Fibroblast of lung (primary cell): ENCODE results near the gene SLC38A2. TPM values are rescaled to one million over a fixed set of nuclear protein-coding genes. Genes with fewer than 3 reads are reported as not detected.

ENCODE experiments used
- DNase-seq, 2 donors: peaks; one replicate each; pipeline versions ENCODE4 v3.0.0 to v3.0.0-alpha.2; 2010; ENCODE audit warnings: low read depth in 2 of 2
- H2AFZ ChIP-seq: 2 replicates; pipeline ENCODE4 v1.5.1; 2012; ENCODE audit warnings: low read length, control low read depth, inconsistent platforms
- H3K27ac ChIP-seq: 2 replicates; pipeline ENCODE4 v1.5.1; 2011; ENCODE audit warnings: low read length, control low read depth; ENCODE audit not compliant: insufficient read depth
- H3K27me3 ChIP-seq: 2 replicates; pipeline ENCODE4 v1.5.1; 2011; ENCODE audit warnings: mild to moderate bottlenecking, low read length; ENCODE audit not compliant: control insufficient read depth, insufficient read depth
- H3K36me3 ChIP-seq: 2 replicates; pipeline ENCODE4 v1.5.1; 2011; ENCODE audit warnings: low read length; ENCODE audit not compliant: control insufficient read depth, insufficient read depth
- H3K4me1 ChIP-seq: 2 replicates; pipeline ENCODE4 v1.5.1; 2011; ENCODE audit warnings: low read length; ENCODE audit not compliant: control insufficient read depth, insufficient read depth; ENCODE audit errors: extremely low read depth
- H3K4me2 ChIP-seq: 2 replicates; pipeline ENCODE4 v1.5.1; 2011; ENCODE audit warnings: low read length, control low read depth; ENCODE audit not compliant: insufficient read depth; ENCODE audit errors: extremely low read depth
- H3K4me3 ChIP-seq, 4 experiments: fragments of 200-600 bp in 1 of 4; sonication (generic) in 1 of 4; replicated peaks in 1 of 4; 2 replicates each; pipeline ENCODE4 v1.5.1; 2011 to 2016; ENCODE audit warnings: low read length in 4 of 4, low read depth in 3 of 4, mild to moderate bottlenecking in 3 of 4, control low read depth in 2 of 4, inconsistent platforms in 1 of 4, mixed read lengths in 1 of 4; ENCODE audit not compliant: insufficient read depth in 1 of 4; ENCODE audit errors: control extremely low read depth in 1 of 4
- H3K79me2 ChIP-seq: 2 replicates; pipeline ENCODE4 v1.5.1; 2012; ENCODE audit warnings: mild to moderate bottlenecking, low read length, inconsistent platforms; ENCODE audit not compliant: control insufficient read depth, insufficient read depth
- H3K9ac ChIP-seq: 2 replicates; pipeline ENCODE4 v1.5.1; 2011; ENCODE audit warnings: mild to moderate bottlenecking, low read length, control low read depth; ENCODE audit not compliant: insufficient read depth
- H3K9me3 ChIP-seq: 2 replicates; pipeline ENCODE4 v1.5.1; 2012; ENCODE audit warnings: low read depth, low read length; ENCODE audit not compliant: control insufficient read depth, insufficient read depth
- H4K20me1 ChIP-seq: 2 replicates; pipeline ENCODE4 v1.5.1; 2011; ENCODE audit warnings: low read length; ENCODE audit not compliant: control insufficient read depth, insufficient read depth; ENCODE audit errors: extremely low read depth
- EZH2 ChIP-seq: IDR thresholded peaks from 2 replicates; pipeline ENCODE4 v1.5.1; 2012; ENCODE audit warnings: low read length, control low read depth, mild to moderate bottlenecking; ENCODE audit errors: missing control alignments
- polyA plus RNA-seq, 2 donors: library from polyadenylated mRNA; depleted of rRNA in 1 of 2; stranded (reverse) in 1 of 2; unstranded in 1 of 2; fragments of >200 nt; gene quantifications; 2 replicates each; pipeline ENCODE4 v1.2.1, GENCODE V29; 2011 to 2012; ENCODE audit warnings: missing spikeins in 1 of 2
- total RNA-seq: library from RNA; depleted of rRNA; stranded (reverse); fragments of >200 nt; gene quantifications from 2 replicates; pipeline ENCODE4 v1.2.1, GENCODE V29; 2014
- TF ChIP-seq, protein P1 (sequence below), 2 donors: IDR thresholded peaks in 1 of 2; conservative IDR thresholded peaks in 1 of 2; 1 replicate in 1 of 2; 2 replicates in 1 of 2; pipeline ENCODE4 v1.5.1; 2011 to 2012; ENCODE audit warnings: low read length in 2 of 2, control low read depth in 1 of 2, inconsistent platforms in 1 of 2, low read depth in 1 of 2, mild to moderate bottlenecking in 1 of 2

SLC38A2 gene
- total and polyA plus RNA-seq, 2 donors (not counting 1 experiment from before 2014, with no cell fraction given) = 940 to 1,357 TPM

DNA sequence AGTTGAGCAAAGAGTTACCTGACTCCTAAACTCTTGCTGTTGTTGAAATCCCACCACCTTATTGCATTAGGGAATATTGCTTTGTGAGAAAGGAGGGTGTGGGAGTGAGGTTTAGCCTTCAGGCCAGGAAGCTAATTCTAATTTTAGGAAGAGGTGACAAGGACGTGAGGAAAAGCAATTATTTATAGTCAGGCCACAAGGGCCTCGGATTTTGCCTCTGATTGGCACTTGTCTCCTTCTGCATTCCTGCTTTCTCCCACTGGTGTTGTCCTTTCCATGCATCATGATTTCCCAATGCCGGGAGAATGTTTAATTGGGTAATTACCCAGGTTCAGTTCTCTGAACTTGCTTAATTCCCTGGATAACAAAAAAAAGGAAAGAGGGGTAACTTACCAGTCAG, 37.9 kb upstream of the SLC38A2 start:
- Histone ChIP-seq H3K9me3 (no peaks in the 10 kb centered on the region), H3K27me3 (no peaks in the 10 kb centered on the region), H2AFZ (no peak overlapping the region), H3K36me3 (no peaks in the 10 kb centered on the region), H3K4me1 (peaks cover 2% of the 10 kb centered on the region), H3K79me2 (no peaks in the 10 kb centered on the region), H3K27ac (no peak overlapping the region), H4K20me1 (no peaks in the 10 kb centered on the region), H3K4me2 (no peak overlapping the region), H3K4me3 (no peak overlapping the region), H3K9ac (no peak overlapping the region)
- no peak for DNase-seq
- TF ChIP-seq, protein P1, sequence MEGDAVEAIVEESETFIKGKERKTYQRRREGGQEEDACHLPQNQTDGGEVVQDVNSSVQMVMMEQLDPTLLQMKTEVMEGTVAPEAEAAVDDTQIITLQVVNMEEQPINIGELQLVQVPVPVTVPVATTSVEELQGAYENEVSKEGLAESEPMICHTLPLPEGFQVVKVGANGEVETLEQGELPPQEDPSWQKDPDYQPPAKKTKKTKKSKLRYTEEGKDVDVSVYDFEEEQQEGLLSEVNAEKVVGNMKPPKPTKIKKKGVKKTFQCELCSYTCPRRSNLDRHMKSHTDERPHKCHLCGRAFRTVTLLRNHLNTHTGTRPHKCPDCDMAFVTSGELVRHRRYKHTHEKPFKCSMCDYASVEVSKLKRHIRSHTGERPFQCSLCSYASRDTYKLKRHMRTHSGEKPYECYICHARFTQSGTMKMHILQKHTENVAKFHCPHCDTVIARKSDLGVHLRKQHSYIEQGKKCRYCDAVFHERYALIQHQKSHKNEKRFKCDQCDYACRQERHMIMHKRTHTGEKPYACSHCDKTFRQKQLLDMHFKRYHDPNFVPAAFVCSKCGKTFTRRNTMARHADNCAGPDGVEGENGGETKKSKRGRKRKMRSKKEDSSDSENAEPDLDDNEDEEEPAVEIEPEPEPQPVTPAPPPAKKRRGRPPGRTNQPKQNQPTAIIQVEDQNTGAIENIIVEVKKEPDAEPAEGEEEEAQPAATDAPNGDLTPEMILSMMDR (conservative IDR thresholded peaks at IDR 0.05 in 1 of 2, IDR thresholded peaks at IDR 0.05 in 1 of 2; ENCODE audit: low read depth in 1 of 2, low read length in 2 of 2) = no peak
- no peak for TF ChIP-seq EZH2

DNA sequence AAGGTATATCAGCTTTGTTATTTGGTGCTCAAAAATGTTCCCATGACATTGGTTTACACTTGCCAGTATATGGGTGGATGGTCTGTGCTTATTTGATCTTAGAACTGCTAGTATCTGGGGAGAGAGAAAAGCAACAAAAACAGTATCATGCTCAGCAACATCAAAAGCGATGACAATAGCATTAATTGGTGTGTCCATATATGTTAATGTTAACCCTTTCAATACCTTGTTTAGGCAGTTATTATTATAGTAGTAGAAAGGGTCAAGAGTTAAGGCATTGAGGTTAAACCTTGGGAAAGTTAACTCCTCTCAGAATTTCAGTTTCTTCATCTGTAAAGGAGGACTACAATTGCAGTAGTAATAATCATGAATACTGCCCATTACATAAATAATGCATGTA, 37.4 kb upstream of the SLC38A2 start:
- Histone ChIP-seq H3K36me3 (no peaks in the 10 kb centered on the region), H3K9ac (no peak overlapping the region), H3K4me1 (peaks cover 2% of the 10 kb centered on the region), H3K27ac (no peak overlapping the region), H2AFZ (no peak overlapping the region), H3K4me3 (no peak overlapping the region), H3K4me2 (no peak overlapping the region), H4K20me1 (no peaks in the 10 kb centered on the region), H3K9me3 (no peaks in the 10 kb centered on the region), H3K27me3 (no peaks in the 10 kb centered on the region), H3K79me2 (no peaks in the 10 kb centered on the region)
- no peak for TF ChIP-seq EZH2
- TF ChIP-seq, protein P1 (conservative IDR thresholded peaks at IDR 0.05 in 1 of 2, IDR thresholded peaks at IDR 0.05 in 1 of 2; ENCODE audit: low read depth in 1 of 2, low read length in 2 of 2) = no peak
- DNase-seq = no peak

DNA sequence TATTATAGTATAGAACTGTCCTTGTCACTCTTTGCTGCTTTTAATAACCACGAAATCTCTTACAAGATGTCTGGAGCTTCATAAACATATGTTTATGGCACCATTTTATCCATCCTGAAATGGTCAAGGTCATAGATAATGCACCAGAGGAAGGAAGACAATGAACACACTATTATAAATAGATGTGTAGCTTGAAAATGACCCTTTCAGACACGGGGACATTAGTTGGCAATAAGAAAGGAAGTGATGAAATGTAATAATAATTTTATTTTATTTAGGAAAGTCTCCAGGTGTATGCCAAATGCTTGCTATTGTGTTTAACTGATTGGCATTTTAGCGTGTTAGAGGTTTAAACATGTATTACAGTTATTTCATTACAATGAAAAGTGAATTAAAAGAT, 36.8 kb upstream of the SLC38A2 start:
- H3K4me3 ChIP-seq = no peak overlapping the region
- no peak overlapping the region for H3K9ac ChIP-seq
- H3K27ac ChIP-seq = no peak overlapping the region
- H3K79me2 ChIP-seq = no peaks in the 10 kb centered on the region
- TF ChIP-seq, protein P1 (conservative IDR thresholded peaks at IDR 0.05 in 1 of 2, IDR thresholded peaks at IDR 0.05 in 1 of 2; ENCODE audit: low read depth in 1 of 2, low read length in 2 of 2) = no peak
- no peak for TF ChIP-seq EZH2
- H3K4me1 ChIP-seq = peaks cover 9% of the 10 kb centered on the region
- H2AFZ ChIP-seq = no peak overlapping the region
- no peaks in the 10 kb centered on the region for H3K36me3 ChIP-seq
- H3K9me3 ChIP-seq = no peaks in the 10 kb centered on the region
- H4K20me1 ChIP-seq = no peaks in the 10 kb centered on the region
- no peak for DNase-seq
- no peak overlapping the region for H3K4me2 ChIP-seq
- no peaks in the 10 kb centered on the region for H3K27me3 ChIP-seq
